B cell (primary cell): Measurements from ENCODE around the gene CAMK1. TPM values are rescaled to one million over a fixed set of nuclear protein-coding genes. Genes with fewer than 3 reads are reported as not detected.

ENCODE experiments used
- ATAC-seq: fragments of 200-7000 bp; cut with Tn5 transposase; one replicate; pipeline ENCODE4 v1.10.0; 2021; ENCODE audit warnings: low read depth, mild to moderate bottlenecking, moderate number of reproducible peaks, moderate library complexity
- CTCF ChIA-PET: fragments of 350-600 bp; sonication (Branson Sonifier 250); formaldehyde crosslinking; loops from one replicate; lab custom pipeline; 2021; ENCODE audit warnings: antibody characterized with exemption, inconsistent platforms; lab: Charles Lee
- POLR2A ChIA-PET: fragments of 350-600 bp; sonication (Branson Sonifier 250); formaldehyde crosslinking; loops from one replicate; lab custom pipeline; 2021; ENCODE audit warnings: antibody characterized with exemption; lab: Charles Lee
- DNase-seq: peaks from one replicate; pipeline ENCODE4 v3.0.0; 2013
- H2AFZ ChIP-seq: 2 replicates; pipeline ENCODE4 v1.6.1; 2012; ENCODE audit warnings: mild to moderate bottlenecking, low read depth, low read length; ENCODE audit not compliant: insufficient read depth, poor library complexity, severe bottlenecking
- H3K27ac ChIP-seq, 2 donors: 1 replicate in 1 of 2; 2 replicates in 1 of 2; pipeline ENCODE4 v1.5.1; 2012 to 2013; ENCODE audit warnings: low read length in 2 of 2, mild to moderate bottlenecking in 2 of 2, moderate library complexity in 1 of 2
- H3K27me3 ChIP-seq, 4 experiments: fragments of 200-600 bp in 1 of 4; sonication (generic) in 1 of 4; replicated peaks in 1 of 4; 1 replicate in 2 of 4; 2 replicates in 2 of 4; pipeline versions ENCODE4 v1.6.1 to v1.7.0; 2013 to 2016; ENCODE audit warnings: low read length in 3 of 4, mild to moderate bottlenecking in 2 of 4, mixed read lengths in 1 of 4, moderate library complexity in 1 of 4; ENCODE audit not compliant: insufficient read depth in 4 of 4, control insufficient read depth in 3 of 4; ENCODE audit errors: control extremely low read depth in 1 of 4
- H3K36me3 ChIP-seq, 2 experiments: replicated peaks in 1 of 2; 1 replicate in 1 of 2; 2 replicates in 1 of 2; pipeline versions ENCODE4 v1.6.1 to v1.7.1; 2013; ENCODE audit warnings: low read length in 1 of 2; ENCODE audit not compliant: insufficient read depth in 2 of 2, control insufficient read depth in 1 of 2; ENCODE audit errors: control extremely low read depth in 1 of 2, extremely low read depth in 1 of 2
- H3K4me1 ChIP-seq, 2 donors: fragments of 200-600 bp in 1 of 2; sonication (generic) in 1 of 2; 1 replicate in 1 of 2; 2 replicates in 1 of 2; pipeline versions ENCODE4 v1.5.1 to v1.6.1; 2013 to 2017; ENCODE audit warnings: low read length in 2 of 2; ENCODE audit not compliant: control insufficient read depth in 2 of 2, insufficient read depth in 2 of 2
- H3K4me2 ChIP-seq: replicated peaks from 2 replicates; pipeline ENCODE3; 2012; ENCODE audit warnings: mild to moderate bottlenecking, low read depth, low read length; ENCODE audit not compliant: poor library complexity, severe bottlenecking
- H3K4me3 ChIP-seq, 5 experiments: fragments of 200-600 bp in 1 of 5; sonication (generic) in 1 of 5; 1 replicate in 3 of 5; 2 replicates in 2 of 5; pipeline versions ENCODE4 v1.5.1 to v1.7.0; 2011 to 2016; ENCODE audit warnings: low read length in 4 of 5, mild to moderate bottlenecking in 4 of 5, low read depth in 2 of 5, control low read depth in 1 of 5, moderate library complexity in 1 of 5; ENCODE audit not compliant: insufficient read depth in 1 of 5; ENCODE audit errors: control extremely low read depth in 1 of 5, extremely low read depth in 1 of 5
- H3K79me2 ChIP-seq: fragments of 200-600 bp; sonication (generic); one replicate; pipeline ENCODE4 v1.6.0; 2016; ENCODE audit warnings: low read length; ENCODE audit not compliant: control insufficient read depth, insufficient read depth
- H3K9ac ChIP-seq: fragments of 200-600 bp; sonication (generic); 2 replicates; pipeline ENCODE4 v1.6.1; 2017; ENCODE audit warnings: mild to moderate bottlenecking, low read length, moderate library complexity
- H3K9me3 ChIP-seq, 3 donors: one replicate each; pipeline versions ENCODE4 v1.6.1 to v1.7.1; 2013; ENCODE audit warnings: low read length in 2 of 3; ENCODE audit not compliant: control insufficient read depth in 2 of 3, insufficient read depth in 1 of 3; ENCODE audit errors: control extremely low read depth in 1 of 3
- H4K20me1 ChIP-seq: 2 replicates; pipeline ENCODE4 v1.6.0; 2012; ENCODE audit warnings: mild to moderate bottlenecking, low read length; ENCODE audit not compliant: insufficient read depth, control insufficient read depth, poor library complexity, severe bottlenecking
- H3K27ac Mint-ChIP-seq: one replicate; pipeline ENCODE4 v1.8.0; 2021; ENCODE audit warnings: mixed read lengths
- H3K27me3 Mint-ChIP-seq: one replicate; pipeline ENCODE4 v1.8.0; 2021; ENCODE audit warnings: mixed read lengths
- H3K4me1 Mint-ChIP-seq: one replicate; pipeline ENCODE4 v1.8.0; 2021; ENCODE audit warnings: mixed read lengths
- H3K4me3 Mint-ChIP-seq: one replicate; pipeline ENCODE4 v1.8.0; 2021; ENCODE audit warnings: mixed read lengths
- H3K9me3 Mint-ChIP-seq: one replicate; pipeline ENCODE4 v1.8.0; 2022; ENCODE audit warnings: mixed read lengths; ENCODE audit not compliant: insufficient read depth
- CTCF ChIP-seq: fragments of 200-600 bp; IDR thresholded peaks from one replicate; pipeline ENCODE4 v1.8.0; 2022; ENCODE audit warnings: antibody characterized with exemption, mild to moderate bottlenecking
- EZH2 ChIP-seq: IDR thresholded peaks from 2 replicates; pipeline ENCODE4 v1.6.1; 2012; ENCODE audit warnings: borderline replicate concordance, low read depth, mild to moderate bottlenecking, moderate library complexity, low read length; ENCODE audit not compliant: insufficient read depth, poor library complexity, severe bottlenecking
- WGBS: methylation state at CpG from one replicate; pipeline ENCODE4 v1.1.5; 2013; ENCODE audit warnings: missing lambda C conversion rate; ENCODE audit not compliant: insufficient coverage; 5-methylcytosine and 5-hydroxymethylcytosine counted together
- intact Hi-C: fragments of 100-400 bp; cut with micrococcal nuclease; formaldehyde crosslinking; loops from one replicate; pipeline ENCODE4 v1.10.0; 2022
- polyA plus RNA-seq: library from polyadenylated mRNA; depleted of rRNA; stranded (reverse); fragments of >200 nt; gene quantifications from 2 replicates; pipeline ENCODE4 v1.2.3, GENCODE V29; 2012
- total RNA-seq, 2 donors: library from RNA; stranded (reverse); fragments of 120-200 nt in 1 of 2; gene quantifications; 1 replicate in 1 of 2; 2 replicates in 1 of 2; pipeline versions ENCODE4 v1.2.3 to v1.2.4, GENCODE V29; 2013 to 2022

CAMK1 gene
- total and polyA plus RNA-seq, 2 donors (not counting 1 experiment from before 2014, with no cell fraction given), result 0.57 to 0.82 TPM

- CTCF ChIA-PET, result interaction anchor here (0.9 to 3.2 kb wide), 7 partner anchors 12 to 59 kb away, joined by 3 to 25 read pairs (median 4); partner anchors contain the start of genes ARPC4, BRPF1 and TADA3
- Mint-ChIP-seq H3K4me3 (peak overlapping the region; percentile 92), H3K4me1 (peaks cover 45% of the 10 kb centered on the region), H3K27ac (peak overlapping the region; percentile 94), H3K27me3 (no peaks in the 10 kb centered on the region), H3K9me3 (no peaks in the 10 kb centered on the region)
- Histone ChIP-seq H4K20me1 (peaks cover under 1% of the 10 kb centered on the region), H3K27ac (peak overlapping the region; percentile 17 to 64), H3K27me3 (no peaks in the 10 kb centered on the region), H3K36me3 (peaks cover 6 to 45% of the 10 kb centered on the region in 2 experiments), H3K4me1 (peaks cover 31 to 36% of the 10 kb centered on the region in 2 donors), H3K9ac (peak overlapping the region; percentile 77), H3K4me3 (peak overlapping the region; percentile 39 to 87 (median 80)), H3K9me3 (no peaks in the 10 kb centered on the region), H2AFZ (peak overlapping the region; percentile 89), H3K4me2 (peak overlapping the region; percentile 91), H3K79me2 (peaks cover 21% of the 10 kb centered on the region)
- DNase-seq, result no peak
- POLR2A ChIA-PET, result interaction anchor here (0.8 to 3.3 kb wide), 10 partner anchors 12 to 184 kb away, joined by 3 to 39 read pairs (median 7); partner anchors contain the start of genes ARPC4, BRPF1, CRELD1 and JAGN1
- no peak for TF ChIP-seq CTCF
- TF ChIP-seq EZH2, result no peak
- 26% methylated on average over 19 of the region's 19 CpGs for WGBS
- intact Hi-C loops, result loop anchor here (1.0 kb wide), 3 partner anchors 18 to 100 kb away; partner anchors contain the start of genes BRPF1 and MTMR14
- ATAC-seq, result no peak
These were observed 20.5 kb downstream of the CAMK1 start for GRCh38 chr3:9749296-9749644.

GRCh38 chr3:9748031-9748430, 21.7 kb downstream of the CAMK1 start:
- no peak overlapping the region for H3K4me3 ChIP-seq
- H3K9me3 ChIP-seq, result no peaks in the 10 kb centered on the region
- POLR2A ChIA-PET, result interaction anchor here (1.0 to 1.6 kb wide), 2 partner anchors 11 to 17 kb away, joined by 3 to 4 read pairs; partner anchors contain the start of gene BRPF1
- peaks cover 40% of the 10 kb centered on the region for H3K4me1 Mint-ChIP-seq
- ATAC-seq (no peak), DNase-seq (no peak)
- no peak overlapping the region for H3K4me2 ChIP-seq
- peak overlapping the region; percentile 92 for H3K4me3 Mint-ChIP-seq
- H3K4me1 ChIP-seq, result peaks cover 31 to 36% of the 10 kb centered on the region in 2 donors
- H3K27ac Mint-ChIP-seq, result no peak overlapping the region
- no peak overlapping the region for H2AFZ ChIP-seq
- H3K27me3 Mint-ChIP-seq, result no peaks in the 10 kb centered on the region
- WGBS, result 100% methylated on average over 1 of the region's 2 CpGs
- H3K79me2 ChIP-seq, result peaks cover 16% of the 10 kb centered on the region
- H3K27me3 ChIP-seq, result no peaks in the 10 kb centered on the region
- H3K9me3 Mint-ChIP-seq, result no peaks in the 10 kb centered on the region
- TF ChIP-seq CTCF, result no peak
- no peak for TF ChIP-seq EZH2
- H3K27ac ChIP-seq, result no peak overlapping the region
- no peak overlapping the region for H3K9ac ChIP-seq
- H4K20me1 ChIP-seq, result no peaks in the 10 kb centered on the region
- intact Hi-C loops, result no loop called here
- CTCF ChIA-PET, result interaction anchor here (3.0 kb wide), 1 partner anchor 16 kb away, joined by 17 read pairs; the partner anchor contains the start of gene BRPF1
- H3K36me3 ChIP-seq, result peaks cover 4 to 51% of the 10 kb centered on the region in 2 experiments
